ENCODE data around the gene FGFBP2. TPM values are rescaled to one million over a fixed set of nuclear protein-coding genes. Genes with fewer than 3 reads are reported as not detected.

FGFBP2 gene, protein sequence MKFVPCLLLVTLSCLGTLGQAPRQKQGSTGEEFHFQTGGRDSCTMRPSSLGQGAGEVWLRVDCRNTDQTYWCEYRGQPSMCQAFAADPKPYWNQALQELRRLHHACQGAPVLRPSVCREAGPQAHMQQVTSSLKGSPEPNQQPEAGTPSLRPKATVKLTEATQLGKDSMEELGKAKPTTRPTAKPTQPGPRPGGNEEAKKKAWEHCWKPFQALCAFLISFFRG
- total RNA-seq (2022; extraction: Qiagen RNA extraction): 0.17 to 0.41 TPM (median 0.34 TPM) in 5 replicates

DNA sequence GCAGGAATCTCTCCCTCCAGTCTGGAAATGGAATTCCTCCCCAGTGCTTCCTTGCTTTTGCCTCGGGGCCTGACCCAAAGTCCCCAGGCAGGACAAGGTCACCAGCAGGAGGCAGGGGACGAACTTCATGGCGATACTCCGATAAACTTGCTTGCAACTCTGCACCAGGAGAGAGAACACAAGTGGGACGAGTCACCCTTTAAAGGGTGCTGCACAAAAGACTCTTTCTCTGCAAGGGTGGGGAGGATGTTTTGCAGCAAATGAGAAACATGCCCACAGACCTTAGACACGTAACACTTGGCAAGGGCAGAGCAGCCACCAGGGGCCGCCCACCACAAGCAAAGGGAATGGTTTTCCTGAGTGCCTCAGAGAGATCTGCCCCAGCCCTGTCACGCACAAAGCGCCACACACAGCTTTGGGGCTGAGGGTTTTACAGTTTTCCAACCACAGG lies at the start of gene FGFBP2:
FGFBP2 (minus strand) TSS at position 175 of the 451 bp plus-strand sequence; CDS start at position 129, 46 bp downstream.

DNA sequence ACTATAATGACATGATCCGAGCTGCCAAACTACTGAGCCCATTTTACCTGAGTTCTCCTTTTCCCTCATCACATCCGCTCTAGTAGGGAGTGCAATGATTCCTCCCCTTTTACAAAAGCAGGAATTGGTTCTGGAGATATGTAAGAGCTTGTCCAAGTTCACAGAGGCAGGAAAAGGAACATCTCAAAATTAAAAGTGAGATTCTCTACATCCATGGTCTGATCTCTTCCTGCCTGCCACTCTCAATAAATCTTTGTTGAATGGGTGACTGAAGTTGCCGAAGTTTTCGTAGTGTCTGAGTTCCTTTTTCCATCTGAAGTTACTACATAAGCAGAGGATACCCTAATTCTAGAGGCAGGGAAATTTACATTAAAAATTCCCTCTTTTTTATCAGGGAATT lies 24.3 kb downstream of the FGFBP2 start, which contains the start of gene FGFBP1:
FGFBP1 (minus strand) TSS at position 101 of the 400 bp plus-strand sequence. CDS start 2,108 bp downstream, outside the sequence.

Other genes starting within 250 kb of the FGFBP2 start
- 12.4 to 16.6 TPM (median 13.0 TPM) in 5 replicates for gene CD38, start 184.8 kb downstream of the FGFBP2 start, total RNA-seq (2022; extraction: Qiagen RNA extraction)
- gene FGFBP1, start 24.4 kb downstream of the FGFBP2 start, total RNA-seq (2022; extraction: Qiagen RNA extraction): 2.4 to 2.8 TPM (median 2.6 TPM) in 5 replicates
- gene PROM1, start 120.8 kb upstream of the FGFBP2 start, total RNA-seq (2022; extraction: Qiagen RNA extraction): 0.33 to 0.61 TPM (median 0.54 TPM) in 5 replicates